IMR-90 (cell line): ENCODE results near the gene APOL5. TPM values are rescaled to one million over a fixed set of nuclear protein-coding genes. Genes with fewer than 3 reads are reported as not detected.

Source experiments
- ATAC-seq: fragments of 200-7000 bp; cut with Tn5 transposase; 2 replicates; pipeline ENCODE4 v1.9.1; 2020; ENCODE audit warnings: low read depth, mild to moderate bottlenecking, moderate library complexity
- BruUV-seq: library from RNA; stranded (reverse); fragments of 400-500 nt; replicated peaks from 2 replicates; lab custom pipeline; 2021; lab: Mats Ljungman, UMichigan
- CTCF ChIA-PET: fragments of 300-600 bp; formaldehyde crosslinking; extraction: SDS; loops from one replicate; lab custom pipeline; 2021; ENCODE audit warnings: antibody characterized with exemption; lab: Yijun Ruan, JAX
- POLR2A ChIA-PET: fragments of 300-600 bp; sonication (Branson Sonifier 250); formaldehyde crosslinking; loops from one replicate; lab custom pipeline; 2022; ENCODE audit warnings: antibody characterized with exemption; ENCODE audit not compliant: unreplicated experiment; lab: Charles Lee
- DNase-seq: peaks from one replicate; pipeline ENCODE4 v3.0.0; 2013
- H2AFZ ChIP-seq: replicated peaks from 2 replicates; pipeline ENCODE3; 2013; ENCODE audit warnings: low read length, mild to moderate bottlenecking; ENCODE audit not compliant: poor library complexity
- H2AK5ac ChIP-seq: 2 replicates; pipeline ENCODE4 v1.6.1; 2013; ENCODE audit warnings: low read depth, low read length, inconsistent platforms
- H2AK9ac ChIP-seq: replicated peaks from 2 replicates; pipeline ENCODE3; 2013; ENCODE audit warnings: mild to moderate bottlenecking, low read depth, low read length, moderate library complexity; ENCODE audit not compliant: poor library complexity
- H2BK120ac ChIP-seq: 2 replicates; pipeline ENCODE4 v1.6.1; 2013; ENCODE audit warnings: low read depth, low read length, inconsistent platforms
- H2BK15ac ChIP-seq: 3 replicates; pipeline ENCODE4 v1.6.1; 2013; ENCODE audit warnings: low read depth, low read length, inconsistent platforms
- H2BK20ac ChIP-seq: 2 replicates; pipeline ENCODE4 v1.6.1; 2013; ENCODE audit warnings: low read depth, mild to moderate bottlenecking, inconsistent platforms, low read length, moderate library complexity
- H2BK5ac ChIP-seq: 2 replicates; pipeline ENCODE4 v1.6.1; 2013; ENCODE audit warnings: mild to moderate bottlenecking, low read depth, low read length, inconsistent platforms; ENCODE audit not compliant: poor library complexity, severe bottlenecking
- H3K14ac ChIP-seq: replicated peaks from 2 replicates; pipeline ENCODE4 v1.6.1; 2013; ENCODE audit warnings: low read depth, low read length, inconsistent platforms
- H3K18ac ChIP-seq: 2 replicates; pipeline ENCODE4 v1.6.1; 2013; ENCODE audit warnings: low read depth, low read length, control low read depth
- H3K23ac ChIP-seq: 2 replicates; pipeline ENCODE4 v1.6.1; 2013; ENCODE audit warnings: low read depth, low read length, inconsistent platforms
- H3K27ac ChIP-seq: 2 replicates; pipeline ENCODE4 v1.5.1; 2013; ENCODE audit warnings: mild to moderate bottlenecking, control low read depth, low read length; ENCODE audit not compliant: insufficient read depth
- H3K27me3 ChIP-seq: 2 replicates; pipeline ENCODE4 v1.6.1; 2013; ENCODE audit warnings: low read length; ENCODE audit not compliant: control insufficient read depth, insufficient read depth
- H3K36me3 ChIP-seq: 2 replicates; pipeline ENCODE4 v1.6.1; 2013; ENCODE audit warnings: low read length, mixed read lengths; ENCODE audit not compliant: control insufficient read depth, insufficient read depth
- H3K4ac ChIP-seq: 2 replicates; pipeline ENCODE4 v1.6.1; 2013; ENCODE audit warnings: low read depth, low read length, inconsistent platforms
- H3K4me1 ChIP-seq: 2 replicates; pipeline ENCODE4 v1.6.1; 2013; ENCODE audit warnings: low read length, mixed read lengths; ENCODE audit not compliant: control insufficient read depth, insufficient read depth
- H3K4me2 ChIP-seq: 2 replicates; pipeline ENCODE4 v1.6.1; 2013; ENCODE audit warnings: low read depth, mild to moderate bottlenecking, control low read depth, low read length, moderate library complexity
- H3K4me3 ChIP-seq: 2 replicates; pipeline ENCODE4 v1.5.1; 2013; ENCODE audit warnings: low read depth, mild to moderate bottlenecking, control low read depth, low read length, moderate library complexity; ENCODE audit not compliant: insufficient read depth
- H3K56ac ChIP-seq: 2 replicates; pipeline ENCODE4 v1.6.1; 2013; ENCODE audit warnings: low read length, inconsistent platforms; ENCODE audit not compliant: insufficient read depth; ENCODE audit errors: extremely low read depth
- H3K79me1 ChIP-seq, 2 experiments: 2 replicates each; pipeline ENCODE4 v1.6.1; 2013; ENCODE audit warnings: low read length in 2 of 2, inconsistent platforms in 1 of 2, low read depth in 1 of 2
- H3K9ac ChIP-seq: 2 replicates; pipeline ENCODE4 v1.6.1; 2013; ENCODE audit warnings: low read depth, low read length, control low read depth
- H3K9me1 ChIP-seq: 2 replicates; pipeline ENCODE4 v1.6.1; 2013; ENCODE audit warnings: low read length, inconsistent platforms; ENCODE audit not compliant: insufficient read depth
- H3K9me3 ChIP-seq: 2 replicates; pipeline ENCODE4 v1.6.1; 2013; ENCODE audit warnings: low read length; ENCODE audit not compliant: control insufficient read depth, insufficient read depth
- H4K20me1 ChIP-seq: 2 replicates; pipeline ENCODE4 v1.6.1; 2013; ENCODE audit warnings: low read length, inconsistent platforms; ENCODE audit not compliant: insufficient read depth
- H4K5ac ChIP-seq: 2 replicates; pipeline ENCODE4 v1.6.1; 2013; ENCODE audit warnings: mild to moderate bottlenecking, low read depth, low read length, control low read depth
- H4K8ac ChIP-seq, 2 experiments: 2 replicates each; pipeline ENCODE4 v1.6.1; 2013; ENCODE audit warnings: low read depth in 2 of 2, low read length in 2 of 2, control low read depth in 1 of 2, inconsistent platforms in 1 of 2
- H4K91ac ChIP-seq: 2 replicates; pipeline ENCODE4 v1.6.1; 2013; ENCODE audit warnings: low read depth, low read length, inconsistent platforms; ENCODE audit not compliant: insufficient read depth
- CEBPB ChIP-seq: IDR thresholded peaks from 2 replicates; pipeline ENCODE4 v1.6.1; 2012; ENCODE audit warnings: low read depth, low read length, improper control_type of control experiment
- WGBS, 2 experiments: methylation state at CpG; one replicate each; pipeline versions ENCODE4 v1.1.5 to v1.1.7; 2013; ENCODE audit warnings: missing lambda C conversion rate in 2 of 2; ENCODE audit not compliant: insufficient read length in 1 of 2; ENCODE audit errors: extremely low coverage in 2 of 2; 5-methylcytosine and 5-hydroxymethylcytosine counted together
- dilution Hi-C: fragments of 300-500 bp; cut with HindIII; formaldehyde crosslinking; loops from one replicate; pipeline ENCODE4 v1.14.3; 2018; ENCODE audit warnings: low sequenced_read_pairs; ENCODE audit not compliant: unreplicated experiment
- in situ Hi-C: fragments of 300-500 bp; cut with MboI; formaldehyde crosslinking; loops from 3 replicates; pipeline ENCODE4 v1.14.3; 2019; ENCODE audit warnings: low sequenced_read_pairs, inconsistent platforms, mixed read lengths
- intact Hi-C: fragments of 100-400 bp; cut with micrococcal nuclease; formaldehyde crosslinking; loops from 2 replicates; pipeline ENCODE4 v1.10.0; 2022
- polyA plus RNA-seq, 3 experiments: library from polyadenylated mRNA; depleted of rRNA; stranded (reverse); fragments of >200 nt; gene quantifications; 2 replicates each; pipeline ENCODE4 v1.2.3, GENCODE V29; 2012; ENCODE audit warnings: low replicate concordance in 1 of 3
- total RNA-seq: library from RNA; depleted of rRNA; stranded (reverse); fragments of >200 nt; gene quantifications from 2 replicates; pipeline ENCODE4 v1.2.3, GENCODE V29; 2012

The APOL5 gene
- total and polyA plus RNA-seq, 2 of the 4 experiments (the other 2 are of a cell fraction) = 0.15 to 0.18 TPM

GRCh38 chr22:35732116-35732515 is 14.4 kb downstream of the APOL5 start:
- WGBS, 2 experiments = 98% methylated on average over 5 of the region's 9 CpGs; no CpG with 5 or more reads in 1 of the 2 experiments

More at GRCh38 chr22:35732116-35732515, 14.4 kb downstream of the APOL5 start:
- Histone ChIP-seq H4K5ac (no peak overlapping the region), H3K56ac (no peak overlapping the region), H4K8ac (no peak overlapping the region), H3K14ac (no peak overlapping the region), H3K9ac (no peak overlapping the region), H3K79me1 (no peaks in the 10 kb centered on the region), H2BK5ac (no peak overlapping the region), H2AK9ac (no peak overlapping the region), H2BK120ac (no peak overlapping the region), H2BK20ac (no peak overlapping the region), H3K18ac (no peak overlapping the region), H3K4ac (no peak overlapping the region), H3K4me3 (no peak overlapping the region), H2AK5ac (no peak overlapping the region), H2BK15ac (no peak overlapping the region), H3K9me1 (peaks cover 7% of the 10 kb centered on the region), H4K91ac (no peak overlapping the region), H3K27ac (no peak overlapping the region), H3K23ac (no peak overlapping the region), H3K9me3 (no peaks in the 10 kb centered on the region), H2AFZ (no peak overlapping the region), H3K4me2 (no peak overlapping the region), H4K20me1 (no peaks in the 10 kb centered on the region), H3K36me3 (peaks cover 10% of the 10 kb centered on the region), H3K27me3 (no peaks in the 10 kb centered on the region), H3K4me1 (no peaks in the 10 kb centered on the region)
- intact Hi-C loops = no loop called here
- ChIA-PET POLR2A (no interaction called here), CTCF (no interaction called here)
- in situ Hi-C loops = no loop called here
- BruUV-seq = no TSS peak
- no peak for DNase-seq
- no peak for ATAC-seq
- TF ChIP-seq CEBPB = no peak
- dilution Hi-C loops = no loop called here
